Natural killer cell (primary cell): ENCODE data around the gene ICA1L. TPM values are rescaled to one million over a fixed set of nuclear protein-coding genes. Genes with fewer than 3 reads are reported as not detected.

Experiments used
- ATAC-seq, 3 donors: fragments of 150-1000 bp in 2 of 3; fragments of 200-7000 bp in 1 of 3; cut with Tn5 transposase; 1 replicate in 1 of 3; 2 replicates in 2 of 3; pipeline ENCODE4 v1.10.0; 2021; ENCODE audit warnings: mild to moderate bottlenecking in 2 of 3, moderate library complexity in 2 of 3
- DNase-seq, 2 donors: peaks; one replicate each; pipeline versions ENCODE4 v3.0.0 to v3.0.0-alpha.2; 2013 to 2021; ENCODE audit warnings: mixed read lengths in 1 of 2
- H3K27ac ChIP-seq: one replicate; pipeline ENCODE4 v1.5.1; 2013; ENCODE audit warnings: mild to moderate bottlenecking, low read length
- H3K27me3 ChIP-seq: one replicate; pipeline ENCODE4 v1.6.1; 2013; ENCODE audit warnings: low read length; ENCODE audit not compliant: control insufficient read depth, insufficient read depth
- H3K36me3 ChIP-seq: one replicate; pipeline ENCODE4 v1.6.1; 2013; ENCODE audit warnings: low read length; ENCODE audit not compliant: control insufficient read depth, insufficient read depth
- H3K4me1 ChIP-seq: one replicate; pipeline ENCODE4 v1.6.1; 2013; ENCODE audit warnings: low read length; ENCODE audit not compliant: control insufficient read depth, insufficient read depth
- H3K4me3 ChIP-seq: one replicate; pipeline ENCODE4 v1.5.1; 2013; ENCODE audit warnings: low read length
- H3K9me3 ChIP-seq: one replicate; pipeline ENCODE4 v1.6.1; 2013; ENCODE audit warnings: low read length; ENCODE audit not compliant: control insufficient read depth, insufficient read depth
- H3K27ac Mint-ChIP-seq, 2 donors: one replicate each; pipeline ENCODE4 v1.8.0; 2022; ENCODE audit warnings: mild to moderate bottlenecking in 2 of 2, mixed read lengths in 2 of 2, moderate library complexity in 1 of 2
- H3K27me3 Mint-ChIP-seq, 2 donors: one replicate each; pipeline ENCODE4 v1.8.0; 2022; ENCODE audit warnings: low read depth in 2 of 2, mixed read lengths in 2 of 2
- H3K36me3 Mint-ChIP-seq: one replicate; pipeline ENCODE4 v1.8.0; 2022; ENCODE audit warnings: mixed read lengths
- H3K4me1 Mint-ChIP-seq, 2 donors: one replicate each; pipeline ENCODE4 v1.8.0; 2022; ENCODE audit warnings: mixed read lengths in 2 of 2
- H3K4me3 Mint-ChIP-seq: one replicate; pipeline ENCODE4 v1.8.0; 2022; ENCODE audit warnings: mild to moderate bottlenecking, moderate library complexity, mixed read lengths
- H3K9me3 Mint-ChIP-seq, 2 donors: one replicate each; pipeline ENCODE4 v1.8.0; 2022; ENCODE audit warnings: mixed read lengths in 2 of 2
- WGBS: methylation state at CpG from one replicate; pipeline ENCODE4 v1.1.7; 2013; ENCODE audit warnings: missing lambda C conversion rate; ENCODE audit not compliant: insufficient coverage; 5-methylcytosine and 5-hydroxymethylcytosine counted together
- intact Hi-C: fragments of 100-400 bp; cut with micrococcal nuclease; formaldehyde crosslinking; loops from one replicate; pipeline ENCODE4 v1.14.2; 2022
- total RNA-seq, 4 donors: library from RNA; stranded (reverse); fragments of 120-200 nt in 1 of 4; gene quantifications; one replicate each; pipeline versions ENCODE4 v1.2.3 to v1.2.4, GENCODE V29; 2013 to 2022
- TF ChIP-seq, protein P1 (sequence below): fragments of 200-600 bp; IDR thresholded peaks from one replicate; pipeline ENCODE4 v1.8.0; 2022; ENCODE audit warnings: antibody characterized with exemption

Gene ICA1L
- total RNA-seq, 3 donors from 2014 or later (not counting 1 experiment from before 2014, with no cell fraction given) = 9.0 to 15.5 (median 10.4) TPM

DNA sequence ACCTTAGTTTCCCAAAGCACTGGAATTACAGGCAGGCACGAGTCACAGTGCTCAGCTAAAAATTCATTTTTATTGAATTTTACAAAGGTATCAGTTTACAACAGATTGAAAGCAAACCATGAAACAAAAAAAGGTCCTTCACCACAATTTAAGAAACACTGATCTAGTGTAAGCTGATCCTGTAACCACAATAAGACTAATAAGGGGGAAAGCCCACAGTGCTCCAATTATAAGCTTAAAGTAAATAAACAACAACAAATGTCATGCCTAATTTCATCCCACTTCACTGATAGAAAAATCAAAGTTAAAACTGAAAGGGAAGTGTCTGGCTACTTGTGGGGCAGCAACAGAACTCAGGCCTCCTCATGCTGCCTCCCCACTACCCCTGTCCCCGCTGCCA lies 49.2 kb downstream of the ICA1L start:
- ATAC-seq (no peak), DNase-seq (no peak)
- Mint-ChIP-seq H3K27ac (no peak overlapping the region), H3K4me3 (no peak overlapping the region), H3K27me3 (no peaks in the 10 kb centered on the region), H3K9me3 (no peaks in the 10 kb centered on the region), H3K36me3 (no peaks in the 10 kb centered on the region), H3K4me1 (no peaks in the 10 kb centered on the region)
- no peaks in the 10 kb centered on the region for H3K27me3 ChIP-seq
- H3K9me3 ChIP-seq = no peaks in the 10 kb centered on the region
- H3K36me3 ChIP-seq = no peaks in the 10 kb centered on the region
- H3K4me3 ChIP-seq = no peak overlapping the region
- no peak overlapping the region for H3K27ac ChIP-seq
- intact Hi-C loops = no loop called here
- WGBS = 100% methylated on average over 1 of the region's 2 CpGs
- TF ChIP-seq, protein P1, sequence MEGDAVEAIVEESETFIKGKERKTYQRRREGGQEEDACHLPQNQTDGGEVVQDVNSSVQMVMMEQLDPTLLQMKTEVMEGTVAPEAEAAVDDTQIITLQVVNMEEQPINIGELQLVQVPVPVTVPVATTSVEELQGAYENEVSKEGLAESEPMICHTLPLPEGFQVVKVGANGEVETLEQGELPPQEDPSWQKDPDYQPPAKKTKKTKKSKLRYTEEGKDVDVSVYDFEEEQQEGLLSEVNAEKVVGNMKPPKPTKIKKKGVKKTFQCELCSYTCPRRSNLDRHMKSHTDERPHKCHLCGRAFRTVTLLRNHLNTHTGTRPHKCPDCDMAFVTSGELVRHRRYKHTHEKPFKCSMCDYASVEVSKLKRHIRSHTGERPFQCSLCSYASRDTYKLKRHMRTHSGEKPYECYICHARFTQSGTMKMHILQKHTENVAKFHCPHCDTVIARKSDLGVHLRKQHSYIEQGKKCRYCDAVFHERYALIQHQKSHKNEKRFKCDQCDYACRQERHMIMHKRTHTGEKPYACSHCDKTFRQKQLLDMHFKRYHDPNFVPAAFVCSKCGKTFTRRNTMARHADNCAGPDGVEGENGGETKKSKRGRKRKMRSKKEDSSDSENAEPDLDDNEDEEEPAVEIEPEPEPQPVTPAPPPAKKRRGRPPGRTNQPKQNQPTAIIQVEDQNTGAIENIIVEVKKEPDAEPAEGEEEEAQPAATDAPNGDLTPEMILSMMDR = no peak
- H3K4me1 ChIP-seq = no peaks in the 10 kb centered on the region

DNA sequence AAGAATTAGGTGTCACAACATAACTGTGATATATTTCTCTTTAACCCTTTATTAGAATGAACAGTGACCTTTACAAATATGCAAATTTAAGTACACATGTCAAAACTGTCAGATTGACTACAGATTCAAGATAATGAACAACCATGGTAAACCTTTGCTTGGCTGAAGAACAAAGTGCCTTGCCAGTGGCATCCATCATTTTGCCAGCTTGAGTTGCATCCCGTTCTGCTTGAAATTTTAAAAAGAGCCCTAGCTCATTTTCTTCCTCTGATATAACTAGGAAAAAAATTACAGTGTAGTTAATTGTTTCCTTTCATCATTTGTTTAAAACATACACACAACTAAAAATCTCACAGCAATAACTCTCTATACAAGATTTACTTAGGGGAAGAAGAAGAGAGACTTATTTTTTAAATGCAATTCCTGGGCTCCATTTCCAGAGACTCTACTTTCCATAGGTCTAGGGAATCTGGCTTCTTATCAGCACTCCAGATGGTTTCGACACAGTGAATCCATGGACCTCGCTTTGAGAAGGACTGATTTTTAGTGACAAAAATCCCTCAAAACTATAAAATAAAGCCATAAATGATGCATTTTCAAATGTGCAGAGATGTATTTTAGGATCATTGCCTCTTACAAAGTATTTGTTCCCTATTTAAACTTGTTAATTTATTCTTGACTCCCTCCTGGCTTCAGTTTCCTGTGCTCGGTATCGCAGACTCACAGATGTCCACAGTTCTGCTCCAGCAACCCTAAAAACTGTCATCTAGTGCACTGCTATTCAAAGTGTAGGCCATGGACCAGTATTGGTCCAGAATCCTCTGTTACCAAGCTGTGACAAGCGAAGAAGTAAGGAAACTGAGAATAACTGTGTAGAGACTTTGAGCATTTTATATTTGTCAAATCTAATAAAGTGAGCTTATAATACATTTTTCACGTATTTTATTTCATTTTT lies 50.1 kb downstream of the ICA1L start:
- ATAC-seq = no peak
- H3K4me3 Mint-ChIP-seq = no peak overlapping the region

DNA sequence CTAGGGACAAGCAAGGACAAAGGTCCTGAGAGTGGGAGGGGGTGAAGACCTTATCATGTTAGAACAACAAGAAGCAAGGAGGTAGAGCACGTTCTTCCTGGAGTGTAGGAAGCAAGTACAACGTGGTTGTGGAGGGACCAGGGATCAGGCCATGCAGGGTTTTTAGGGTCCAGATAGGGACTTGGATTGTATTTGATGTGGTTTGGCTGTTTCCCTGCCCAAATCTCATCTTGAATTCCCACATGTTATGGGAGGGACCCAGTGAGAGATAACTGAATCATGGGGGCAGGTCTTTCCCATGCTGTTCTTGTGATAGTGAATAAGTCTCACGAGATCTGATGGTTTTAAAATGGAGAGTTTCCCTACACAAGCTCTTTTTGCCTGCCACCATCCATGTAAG lies 53.2 kb downstream of the ICA1L start:
- H3K27ac Mint-ChIP-seq = no peak overlapping the region
- H3K4me3 ChIP-seq = no peak overlapping the region
- TF ChIP-seq, protein P1 = no peak

More for the DNA sequence above, 50.1 kb downstream of the ICA1L start:
- no peak for DNase-seq
- no peak overlapping the region for H3K27ac ChIP-seq
- H3K4me1 Mint-ChIP-seq = no peaks in the 10 kb centered on the region
- no peaks in the 10 kb centered on the region for H3K9me3 Mint-ChIP-seq
- H3K27me3 Mint-ChIP-seq = no peaks in the 10 kb centered on the region
- intact Hi-C loops = no loop called here
- H3K9me3 ChIP-seq = no peaks in the 10 kb centered on the region
- H3K4me3 ChIP-seq = no peak overlapping the region
- H3K27ac Mint-ChIP-seq = no peak overlapping the region
- no peaks in the 10 kb centered on the region for H3K4me1 ChIP-seq
- TF ChIP-seq, protein P1 = no peak
- H3K36me3 ChIP-seq = no peaks in the 10 kb centered on the region
- H3K27me3 ChIP-seq = no peaks in the 10 kb centered on the region
- no peaks in the 10 kb centered on the region for H3K36me3 Mint-ChIP-seq
- WGBS = 83% methylated on average over 6 of the region's 7 CpGs

More for the DNA sequence above, 53.2 kb downstream of the ICA1L start:
- Mint-ChIP-seq H3K36me3 (peaks cover 14% of the 10 kb centered on the region), H3K27me3 (no peaks in the 10 kb centered on the region), H3K4me3 (no peak overlapping the region), H3K9me3 (no peaks in the 10 kb centered on the region), H3K4me1 (no peaks in the 10 kb centered on the region)
- DNase-seq = no peak
- Histone ChIP-seq H3K4me1 (no peaks in the 10 kb centered on the region), H3K36me3 (no peaks in the 10 kb centered on the region), H3K27ac (no peak overlapping the region), H3K9me3 (no peaks in the 10 kb centered on the region), H3K27me3 (no peaks in the 10 kb centered on the region)
- ATAC-seq = no peak
- intact Hi-C loops = no loop called here
- WGBS = 100% methylated on average over 3 of the region's 3 CpGs
